ENCODE measurements around the gene SRGN.
"Not testable (repeated sequence)": the region's sequence is repeated elsewhere in the genome, so short reads cannot be mapped to it uniquely, and the experiment has no call there.

The SRGN gene

GRCh38 chr10:69141304-69141703, 53.4 kb downstream of the SRGN start:
- no peak for DNase-seq (ENCODE audit: low read depth, low spot score)

GRCh38 chr10:69142074-69142473, 54.2 kb downstream of the SRGN start:
- DNase-seq (ENCODE audit: low read depth, low spot score): not testable (repeated sequence)

- DNase-seq (ENCODE audit: low read depth, low spot score): no peak
Observed at GRCh38 chr10:69142983-69143382, 55.1 kb downstream of the SRGN start.

GRCh38 chr10:69145329-69145728, 57.4 kb downstream of the SRGN start:
- DNase-seq (ENCODE audit: low read depth, low spot score): no peak

GRCh38 chr10:69145864-69146263, 58.0 kb downstream of the SRGN start:
- DNase-seq (ENCODE audit: low read depth, low spot score): no peak

- DNase-seq (ENCODE audit: low read depth, low spot score): no peak
Observed at GRCh38 chr10:69146759-69147158, 58.9 kb downstream of the SRGN start.

- DNase-seq (ENCODE audit: low read depth, low spot score): no peak
Observed at GRCh38 chr10:69151984-69152383, 64.1 kb downstream of the SRGN start.

- DNase-seq (ENCODE audit: low read depth, low spot score): no peak
Observed at GRCh38 chr10:69153227-69153626, 65.3 kb downstream of the SRGN start.
